Esophagus squamous epithelium (tissue), 4 donors: ENCODE measurements around the gene MED27.

ENCODE experiments used
- POLR2A ChIP-seq, 4 donors: fragments of 450-650 bp; IDR thresholded peaks; one replicate each; pipeline ENCODE4 v1.6.1; 2017; ENCODE audit warnings: antibody characterized with exemption in 4 of 4, mild to moderate bottlenecking in 4 of 4, moderate library complexity in 3 of 4
- TF ChIP-seq, protein P1 (sequence below), 6 experiments: fragments of 450-650 bp in 4 of 6; fragments of 200-600 bp in 2 of 6; sonication (generic) in 2 of 6; IDR thresholded peaks; one replicate each; pipeline ENCODE4 v1.5.1; 2016 to 2019; ENCODE audit warnings: antibody characterized with exemption in 6 of 6, mild to moderate bottlenecking in 4 of 6, moderate library complexity in 4 of 6

DNA sequence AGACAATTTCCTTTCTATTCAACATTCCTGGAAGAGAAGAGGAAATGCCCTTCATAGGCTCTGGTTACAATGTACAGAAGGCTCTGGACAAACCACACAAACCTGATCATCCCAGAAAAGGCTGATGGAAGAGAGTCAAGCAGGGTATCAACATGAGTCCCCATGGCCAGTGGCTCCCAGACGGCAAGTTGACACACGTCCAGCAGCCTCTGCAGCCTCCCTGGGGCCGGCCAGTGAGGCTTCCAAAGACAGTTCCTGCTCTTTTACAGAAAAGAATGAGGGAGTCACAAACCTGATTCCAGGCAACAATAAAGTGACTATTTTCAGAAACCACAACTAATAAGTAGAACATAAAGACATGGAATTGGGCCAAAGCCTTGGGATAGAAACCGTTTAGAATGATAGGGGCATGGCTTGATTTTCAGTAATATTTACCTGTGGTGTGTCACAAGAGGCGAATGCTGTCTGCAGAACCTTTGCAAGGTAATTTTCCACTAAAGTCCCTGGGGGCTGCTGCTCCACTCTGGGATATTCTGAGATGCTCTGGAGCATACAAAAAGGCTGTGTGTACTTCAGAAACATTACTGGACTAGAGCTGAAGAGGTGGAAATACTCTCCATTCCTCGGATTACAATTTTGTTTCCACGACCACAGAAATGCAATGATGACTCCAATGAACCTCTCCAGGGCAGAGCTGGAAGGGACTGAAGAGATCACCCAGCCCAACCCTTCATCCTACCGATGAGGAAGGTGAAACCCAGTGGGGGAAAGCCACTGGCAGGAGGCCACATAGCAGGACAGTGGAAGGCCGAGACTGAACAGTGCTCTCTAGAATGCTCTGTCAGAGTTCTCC is 10.4 kb downstream of the MED27 start:
- TF ChIP-seq, protein P1, sequence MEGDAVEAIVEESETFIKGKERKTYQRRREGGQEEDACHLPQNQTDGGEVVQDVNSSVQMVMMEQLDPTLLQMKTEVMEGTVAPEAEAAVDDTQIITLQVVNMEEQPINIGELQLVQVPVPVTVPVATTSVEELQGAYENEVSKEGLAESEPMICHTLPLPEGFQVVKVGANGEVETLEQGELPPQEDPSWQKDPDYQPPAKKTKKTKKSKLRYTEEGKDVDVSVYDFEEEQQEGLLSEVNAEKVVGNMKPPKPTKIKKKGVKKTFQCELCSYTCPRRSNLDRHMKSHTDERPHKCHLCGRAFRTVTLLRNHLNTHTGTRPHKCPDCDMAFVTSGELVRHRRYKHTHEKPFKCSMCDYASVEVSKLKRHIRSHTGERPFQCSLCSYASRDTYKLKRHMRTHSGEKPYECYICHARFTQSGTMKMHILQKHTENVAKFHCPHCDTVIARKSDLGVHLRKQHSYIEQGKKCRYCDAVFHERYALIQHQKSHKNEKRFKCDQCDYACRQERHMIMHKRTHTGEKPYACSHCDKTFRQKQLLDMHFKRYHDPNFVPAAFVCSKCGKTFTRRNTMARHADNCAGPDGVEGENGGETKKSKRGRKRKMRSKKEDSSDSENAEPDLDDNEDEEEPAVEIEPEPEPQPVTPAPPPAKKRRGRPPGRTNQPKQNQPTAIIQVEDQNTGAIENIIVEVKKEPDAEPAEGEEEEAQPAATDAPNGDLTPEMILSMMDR (IDR thresholded peaks at IDR 0.05), result no peak
- no peak for TF ChIP-seq POLR2A (IDR thresholded peaks at IDR 0.05)
